SU-DHL-6 (cell line): ENCODE measurements around the gene ZNF735.

Experiments
- CTCF ChIP-seq: fragments of 200-600 bp; sonication (generic); IDR thresholded peaks from one replicate; pipeline ENCODE4 v1.5.1; 2017; ENCODE audit warnings: antibody characterized with exemption, mild to moderate bottlenecking, low read length, moderate library complexity; ENCODE audit not compliant: insufficient read depth, poor library complexity, severe bottlenecking
- EZH2phosphoT487 ChIP-seq: fragments of 200-600 bp; sonication (generic), shearing (Covaris generic); conservative IDR thresholded peaks from 2 replicates; pipeline ENCODE4 v1.6.1; 2018; ENCODE audit warnings: mild to moderate bottlenecking, antibody characterized with exemption, low read length, moderate library complexity, mixed read lengths

DNA sequence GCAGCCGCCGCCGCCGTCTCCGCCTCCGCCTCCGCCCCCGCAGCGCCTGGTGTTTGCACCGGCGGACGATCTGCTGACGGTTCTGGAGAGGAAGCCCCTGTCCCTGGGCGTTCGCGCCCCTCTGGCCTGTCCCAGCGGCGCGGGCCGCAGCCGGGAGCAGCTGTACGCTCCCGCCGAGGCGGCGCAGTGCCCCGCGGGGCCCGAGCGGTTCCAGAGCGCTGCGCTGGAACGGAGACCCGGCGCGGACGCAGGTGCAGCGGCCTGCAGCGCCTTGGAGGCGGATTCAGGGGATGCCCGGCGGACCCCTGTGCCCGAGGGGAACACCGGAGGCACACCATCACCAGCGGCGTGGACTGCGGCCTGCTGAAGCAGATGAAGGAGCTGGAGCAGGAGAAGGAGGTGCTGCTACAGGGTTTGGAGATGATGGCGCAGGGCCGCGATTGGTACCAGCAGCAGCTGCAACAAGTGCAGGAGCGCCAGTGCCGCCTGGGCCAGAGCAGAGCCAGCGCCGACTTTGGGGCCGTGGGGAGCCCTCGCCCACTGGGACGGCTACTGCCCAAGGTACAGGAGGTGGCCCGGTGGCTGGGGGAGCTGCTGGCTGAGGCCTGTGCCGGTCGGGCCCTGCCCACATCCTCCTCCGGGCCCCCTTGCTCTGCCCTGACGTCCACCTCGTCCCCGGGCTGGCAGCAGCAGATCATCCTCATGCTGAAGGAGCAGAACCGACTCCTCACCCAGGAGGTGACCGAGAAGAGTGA lies 24.8 kb upstream of the ZNF735 start:
- TF ChIP-seq CTCF (no peak), EZH2phosphoT487 (no peak)
